GM20000 (cell line): ENCODE measurements around the gene ENO2.
A peak's percentile ranks its signal among the peaks of the same experiment; 100 is the strongest.

ENCODE experiments used
- DNase-seq: peaks from one replicate; pipeline ENCODE4 v3.0.0; 2012; ENCODE audit warnings: low spot score
- CTCF ChIP-seq: IDR thresholded peaks from 2 replicates; pipeline ENCODE4 v1.5.1; 2012; ENCODE audit warnings: mild to moderate bottlenecking, control low read depth; ENCODE audit errors: extremely low read depth, missing control alignments

ENO2 gene

GRCh38 chr12:6923003-6923732 is 8.8 kb downstream of the ENO2 start:
- DNase-seq: no peak

GRCh38 chr12:6923851-6924250 is 9.5 kb downstream of the ENO2 start:
- no peak for DNase-seq
- no peak for TF ChIP-seq CTCF

More at GRCh38 chr12:6923003-6923732, 8.8 kb downstream of the ENO2 start:
- no peak for TF ChIP-seq CTCF

DNA sequence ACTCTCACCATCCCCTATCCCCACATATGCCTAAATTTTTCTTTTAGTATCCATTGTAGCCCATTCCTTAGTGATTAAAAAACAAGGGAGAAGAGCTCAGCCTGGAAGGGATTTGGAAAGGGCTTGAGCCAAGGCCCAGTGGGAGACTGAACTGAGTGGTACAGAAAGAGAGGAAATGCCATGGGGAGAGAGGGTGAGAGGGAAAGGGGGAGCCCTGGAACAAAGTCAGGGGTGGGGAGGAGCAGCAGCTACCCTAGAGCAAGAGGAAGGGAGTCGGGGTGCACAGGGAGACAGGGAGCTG is 10.8 kb downstream of the ENO2 start:
- DNase-seq: no peak
- TF ChIP-seq CTCF: no peak

DNA sequence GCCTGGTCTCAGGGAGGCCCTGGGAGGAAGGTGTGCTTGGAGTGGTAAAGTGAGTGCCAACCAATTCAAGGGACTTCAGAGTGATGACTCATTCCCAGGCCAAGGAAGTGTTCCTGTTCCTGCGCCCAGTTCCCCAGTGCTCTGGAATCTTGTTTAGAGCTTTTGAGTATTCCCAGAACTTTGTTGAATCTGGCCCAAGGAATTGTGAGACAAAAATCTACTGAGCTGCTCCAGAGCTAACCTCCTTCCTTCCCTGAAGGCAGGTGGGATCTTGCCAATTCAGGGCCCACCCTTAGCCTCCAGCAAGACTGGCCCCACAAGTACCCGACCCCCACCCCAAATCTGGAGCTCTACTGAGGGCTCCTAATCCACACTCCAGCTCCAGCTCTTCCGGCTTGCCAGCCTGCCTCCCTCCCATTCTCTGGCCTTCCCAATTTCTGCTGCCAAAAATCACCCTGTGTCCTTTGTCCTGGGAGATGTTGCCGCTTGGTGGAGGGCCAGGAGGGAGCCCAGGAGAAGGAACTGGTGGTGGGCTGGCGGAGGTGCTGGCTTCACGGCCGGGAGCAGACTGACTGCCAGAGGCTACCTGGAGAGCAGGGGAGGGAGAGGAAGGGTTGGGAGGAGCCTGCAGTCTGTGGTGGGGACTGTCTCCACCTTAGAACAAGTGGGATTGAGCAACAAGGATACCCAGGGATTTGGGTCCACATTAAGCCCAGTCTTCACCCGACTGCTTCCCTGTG is 11.3 kb downstream of the ENO2 start:
- no peak for TF ChIP-seq CTCF

GRCh38 chr12:6927379-6928021 is 13.1 kb downstream of the ENO2 start, which contains the start of gene ATN1:
Gene ATN1 (plus strand): TSS chr12:6927959. CDS start chr12:6934002, 6,043 bp downstream.
- DNase-seq: peak; percentile 85

More for the DNA sequence above, 11.3 kb downstream of the ENO2 start:
- no peak for DNase-seq

GRCh38 chr12:6928022-6928702 is 13.8 kb downstream of the ENO2 start:
- peak; percentile 73 for DNase-seq

More at GRCh38 chr12:6927379-6928021, 13.1 kb downstream of the ENO2 start, which contains the start of gene ATN1:
- TF ChIP-seq CTCF: no peak

More at GRCh38 chr12:6928022-6928702, 13.8 kb downstream of the ENO2 start:
- no peak for TF ChIP-seq CTCF
